ENCODE measurements around the gene ZNF486.
"Not testable (repeated sequence)": the region's sequence is repeated elsewhere in the genome, so short reads cannot be mapped to it uniquely, and the experiment has no call there.

ZNF486 gene

GRCh38 chr19:20233105-20233504 is 66.1 kb downstream of the ZNF486 start:
- Histone ChIP-seq H3K9ac (ENCODE audit: low read length) (no peak overlapping the region), H3K27ac (ENCODE audit: low read depth, low read length) (no peak overlapping the region), H3K36me3 (ENCODE audit: control insufficient read depth, insufficient read depth, low read length) (peaks cover 36% of the 10 kb centered on the region; the same call in 1 of the 2 replicates), H3K4me1 (ENCODE audit: control insufficient read depth, insufficient read depth, low read length) (no peaks in the 10 kb centered on the region; the same call in 1 of the 2 replicates), H3K9me3 (ENCODE audit: control insufficient read depth, insufficient read depth, low read depth, low read length) (peaks cover 9% of the 10 kb centered on the region; the same call in 1 of the 2 replicates), H3K27me3 (ENCODE audit: control insufficient read depth, insufficient read depth, low read length) (no peaks in the 10 kb centered on the region), H3K4me3 (ENCODE audit: low read depth, low read length) (no peak overlapping the region)

DNA sequence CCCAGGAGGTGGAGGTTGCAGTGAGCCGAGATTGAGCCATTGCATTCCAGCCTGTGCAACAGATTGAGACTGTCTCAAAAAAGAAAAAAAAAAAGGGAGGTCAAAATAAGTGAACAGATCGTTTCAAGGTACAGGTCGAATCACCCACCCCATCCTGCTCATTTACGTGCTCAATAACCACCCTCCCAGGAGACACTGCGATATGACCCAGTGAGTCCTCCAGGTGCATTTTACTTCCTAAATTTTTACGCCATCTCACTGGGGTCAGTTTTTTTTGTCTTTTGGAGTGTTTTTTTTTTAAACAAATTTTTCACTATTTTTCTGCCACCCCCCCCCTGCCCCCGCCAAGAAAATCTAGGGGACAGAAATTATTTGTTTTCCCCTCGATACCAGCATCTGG is 68.1 kb downstream of the ZNF486 start:
- Histone ChIP-seq H3K27me3 (ENCODE audit: control insufficient read depth, insufficient read depth, low read length) (no peaks in the 10 kb centered on the region), H3K36me3 (ENCODE audit: control insufficient read depth, insufficient read depth, low read length) (peaks cover 35% of the 10 kb centered on the region; the same call in 1 of the 2 replicates), H3K4me1 (ENCODE audit: control insufficient read depth, insufficient read depth, low read length) (peaks cover 4% of the 10 kb centered on the region; the same call in 1 of the 2 replicates), H3K4me3 (ENCODE audit: low read depth, low read length) (no peak overlapping the region), H3K9me3 (ENCODE audit: control insufficient read depth, insufficient read depth, low read depth, low read length) (peaks cover 16% of the 10 kb centered on the region; the same call in 1 of the 2 replicates), H3K27ac (ENCODE audit: low read depth, low read length) (no peak overlapping the region), H3K9ac (ENCODE audit: low read length) (no peak overlapping the region)

- peak overlapping the region; percentile 55 for H3K9ac ChIP-seq (ENCODE audit: low read length)
- H3K36me3 ChIP-seq (ENCODE audit: control insufficient read depth, insufficient read depth, low read length), result peaks cover 19% of the 10 kb centered on the region; the same call in 1 of the 2 replicates
- H3K27ac ChIP-seq (ENCODE audit: low read depth, low read length), result peak overlapping the region; percentile 84; the same call in 1 of the 2 replicates
- no peaks in the 10 kb centered on the region for H3K27me3 ChIP-seq (ENCODE audit: control insufficient read depth, insufficient read depth, low read length)
- peak overlapping the region; percentile 88 for H3K4me3 ChIP-seq (ENCODE audit: low read depth, low read length)
- H3K4me1 ChIP-seq (ENCODE audit: control insufficient read depth, insufficient read depth, low read length), result peaks cover 4% of the 10 kb centered on the region; the same call in 1 of the 2 replicates
- H3K9me3 ChIP-seq (ENCODE audit: control insufficient read depth, insufficient read depth, low read depth, low read length), result peaks cover 9% of the 10 kb centered on the region; the same call in 1 of the 2 replicates
These were observed 71.0 kb downstream of the ZNF486 start for GRCh38 chr19:20237773-20238623.

DNA sequence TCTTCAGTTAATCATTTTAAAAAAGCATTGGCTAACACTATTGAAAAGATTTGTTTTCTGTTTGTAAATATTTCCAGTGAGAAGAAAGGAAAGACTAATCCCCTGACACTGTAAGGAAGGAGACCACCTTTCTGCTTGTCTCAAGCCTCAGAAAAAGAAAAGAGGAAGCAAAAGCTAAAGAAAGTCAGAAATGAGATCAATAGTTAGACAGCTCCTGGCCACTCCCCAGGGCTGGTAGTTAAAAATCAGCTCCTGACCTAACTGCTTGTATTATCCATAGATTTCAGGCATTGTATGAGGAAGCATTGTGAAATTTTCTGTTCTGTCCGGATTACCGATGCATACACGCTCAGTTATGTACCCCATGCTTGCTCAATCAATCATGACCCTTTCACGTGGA is 76.6 kb downstream of the ZNF486 start:
- Histone ChIP-seq H3K36me3 (ENCODE audit: control insufficient read depth, insufficient read depth, low read length) (no peaks in the 10 kb centered on the region), H3K9me3 (ENCODE audit: control insufficient read depth, insufficient read depth, low read depth, low read length) (peaks cover 24% of the 10 kb centered on the region), H3K4me3 (ENCODE audit: low read depth, low read length) (no peak overlapping the region), H3K27ac (ENCODE audit: low read depth, low read length) (no peak overlapping the region), H3K4me1 (ENCODE audit: control insufficient read depth, insufficient read depth, low read length) (peaks cover 18% of the 10 kb centered on the region; the same call in 1 of the 2 replicates), H3K27me3 (ENCODE audit: control insufficient read depth, insufficient read depth, low read length) (no peaks in the 10 kb centered on the region), H3K9ac (ENCODE audit: low read length) (no peak overlapping the region)

- Histone ChIP-seq H3K36me3 (ENCODE audit: control insufficient read depth, insufficient read depth, low read length) (no peaks in the 10 kb centered on the region), H3K9ac (ENCODE audit: low read length) (no peak overlapping the region), H3K9me3 (ENCODE audit: control insufficient read depth, insufficient read depth, low read depth, low read length) (peaks cover 18% of the 10 kb centered on the region), H3K4me3 (ENCODE audit: low read depth, low read length) (no peak overlapping the region), H3K27ac (ENCODE audit: low read depth, low read length) (no peak overlapping the region), H3K4me1 (ENCODE audit: control insufficient read depth, insufficient read depth, low read length) (peaks cover 19% of the 10 kb centered on the region; the same call in 1 of the 2 replicates), H3K27me3 (ENCODE audit: control insufficient read depth, insufficient read depth, low read length) (no peaks in the 10 kb centered on the region)
These were observed 77.3 kb downstream of the ZNF486 start for GRCh38 chr19:20244356-20244755.

GRCh38 chr19:20245309-20245708 is 78.3 kb downstream of the ZNF486 start:
- H3K4me3 ChIP-seq (ENCODE audit: low read depth, low read length), result no peak overlapping the region
- H3K9ac ChIP-seq (ENCODE audit: low read length), result no peak overlapping the region
- no peak overlapping the region for H3K27ac ChIP-seq (ENCODE audit: low read depth, low read length)
- no peaks in the 10 kb centered on the region for H3K27me3 ChIP-seq (ENCODE audit: control insufficient read depth, insufficient read depth, low read length)
- peaks cover 19% of the 10 kb centered on the region; the same call in 1 of the 2 replicates for H3K4me1 ChIP-seq (ENCODE audit: control insufficient read depth, insufficient read depth, low read length)
- no peaks in the 10 kb centered on the region for H3K36me3 ChIP-seq (ENCODE audit: control insufficient read depth, insufficient read depth, low read length)
- H3K9me3 ChIP-seq (ENCODE audit: control insufficient read depth, insufficient read depth, low read depth, low read length), result peaks cover 17% of the 10 kb centered on the region

- peaks cover 17% of the 10 kb centered on the region for H3K9me3 ChIP-seq (ENCODE audit: control insufficient read depth, insufficient read depth, low read depth, low read length)
- H3K4me3 ChIP-seq (ENCODE audit: low read depth, low read length), result no peak overlapping the region
- H3K36me3 ChIP-seq (ENCODE audit: control insufficient read depth, insufficient read depth, low read length), result no peaks in the 10 kb centered on the region
- H3K4me1 ChIP-seq (ENCODE audit: control insufficient read depth, insufficient read depth, low read length), result peaks cover 19% of the 10 kb centered on the region; the same call in 1 of the 2 replicates
- no peak overlapping the region for H3K27ac ChIP-seq (ENCODE audit: low read depth, low read length)
- H3K27me3 ChIP-seq (ENCODE audit: control insufficient read depth, insufficient read depth, low read length), result no peaks in the 10 kb centered on the region
- H3K9ac ChIP-seq (ENCODE audit: low read length), result no peak overlapping the region
These were observed 80.1 kb downstream of the ZNF486 start for GRCh38 chr19:20247016-20247683.

DNA sequence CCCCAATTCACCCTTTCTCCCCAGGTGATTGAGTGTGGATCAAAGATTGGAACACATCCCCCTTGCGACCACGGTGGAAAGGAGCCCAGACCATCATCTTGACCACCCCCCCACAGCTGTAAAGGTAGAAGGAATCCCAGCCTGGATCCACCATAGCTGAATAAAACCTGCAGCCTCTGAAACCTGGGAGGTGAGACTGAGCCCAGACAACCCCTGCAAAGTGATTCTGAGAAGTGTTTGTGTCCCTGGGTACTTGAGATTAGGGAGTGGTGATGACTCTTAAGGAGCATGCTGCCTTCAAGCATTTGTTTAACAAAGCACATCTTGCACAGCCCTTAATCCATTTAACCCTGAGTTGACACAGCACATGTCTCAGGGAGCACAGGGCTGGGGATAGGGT is 81.2 kb downstream of the ZNF486 start:
- Histone ChIP-seq H3K4me1 (ENCODE audit: control insufficient read depth, insufficient read depth, low read length) (peaks cover 19% of the 10 kb centered on the region; the same call in 1 of the 2 replicates), H3K9me3 (ENCODE audit: control insufficient read depth, insufficient read depth, low read depth, low read length) (peaks cover 17% of the 10 kb centered on the region)
- not testable (repeated sequence) for H3K36me3 ChIP-seq (ENCODE audit: control insufficient read depth, insufficient read depth, low read length); H3K4me3 ChIP-seq (ENCODE audit: low read depth, low read length); H3K27me3 ChIP-seq (ENCODE audit: control insufficient read depth, insufficient read depth, low read length); H3K27ac ChIP-seq (ENCODE audit: low read depth, low read length); H3K9ac ChIP-seq (ENCODE audit: low read length)

All from HUES6 (cell line).